Ascending aorta (tissue), 1 donor: Measurements from ENCODE around the gene VPS18. TPM values are rescaled to one million over a fixed set of nuclear protein-coding genes. Genes with fewer than 3 reads are reported as not detected.

ENCODE experiments used
- total RNA-seq: library from RNA; depleted of rRNA; stranded (reverse); fragments of >200 nt; gene quantifications from one replicate; pipeline ENCODE4 v1.1.0, GENCODE V29; 2016

VPS18 gene
- total RNA-seq, 1 donor from 2014 or later = 51.8 TPM

Other genes with a start within 250 kb of the VPS18 start
- gene RAD51, start 199.3 kb upstream of the VPS18 start, total RNA-seq = not detected
- gene RMDN3, start 139.2 kb upstream of the VPS18 start, total RNA-seq = 6.0 TPM
- 26.4 TPM for gene GCHFR, start 130.4 kb upstream of the VPS18 start, total RNA-seq
- not detected for gene C15orf62, start 124.5 kb upstream of the VPS18 start, total RNA-seq
- gene ZFYVE19, start 87.4 kb upstream of the VPS18 start, total RNA-seq = 61.0 TPM
- gene DNAJC17, start 87.0 kb upstream of the VPS18 start, total RNA-seq = 26.2 TPM
- not detected for gene PPP1R14D, start 65.7 kb upstream of the VPS18 start, total RNA-seq
- 1.5 TPM for gene SPINT1, start 50.4 kb upstream of the VPS18 start, total RNA-seq
- not detected for gene RHOV, start 20.2 kb upstream of the VPS18 start, total RNA-seq
- 30.2 TPM for gene DLL4, start 34.9 kb downstream of the VPS18 start, total RNA-seq
- 28.5 TPM for gene CHAC1, start 59.0 kb downstream of the VPS18 start, total RNA-seq
- gene INO80, start 221.8 kb downstream of the VPS18 start, total RNA-seq = 57.8 TPM